ENCODE data around the gene RAVER2.

The RAVER2 gene

GRCh38 chr1:64846573-64847430, 101.9 kb downstream of the RAVER2 start:
- DNase-seq (ENCODE audit: low spot score), result no peak

GRCh38 chr1:64847666-64848065, 102.8 kb downstream of the RAVER2 start:
- DNase-seq (ENCODE audit: low spot score), result no peak

GRCh38 chr1:64848136-64848535, 103.3 kb downstream of the RAVER2 start:
- no peak for DNase-seq (ENCODE audit: low spot score)

GRCh38 chr1:64848803-64849202, 103.9 kb downstream of the RAVER2 start:
- no peak for DNase-seq (ENCODE audit: low spot score)

GRCh38 chr1:64849942-64850341, 105.1 kb downstream of the RAVER2 start:
- no peak for DNase-seq (ENCODE audit: low spot score)

GRCh38 chr1:64850846-64851245, 106.0 kb downstream of the RAVER2 start:
- DNase-seq (ENCODE audit: low spot score), result no peak

GRCh38 chr1:64851664-64852063, 106.8 kb downstream of the RAVER2 start:
- no peak for DNase-seq (ENCODE audit: low spot score)

DNA sequence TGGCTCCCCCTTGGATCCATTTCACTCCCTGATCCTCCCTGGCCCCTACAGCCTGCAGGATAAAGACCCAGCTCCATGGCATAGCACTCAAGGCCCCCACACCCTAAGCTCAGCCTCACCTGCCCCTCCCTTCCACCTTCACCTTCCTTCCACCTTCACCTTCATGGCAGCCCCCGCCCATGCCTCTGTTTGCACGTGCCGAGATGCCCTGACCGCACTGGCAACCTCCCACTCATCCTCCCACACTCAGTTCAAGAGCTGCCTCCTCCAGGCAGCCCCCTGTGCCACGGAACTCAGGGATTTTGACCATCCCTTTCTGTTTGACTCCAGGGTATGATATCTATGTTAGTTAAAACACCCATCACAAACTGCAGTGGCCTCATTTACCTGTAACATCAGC, 109.8 kb downstream of the RAVER2 start:
- DNase-seq (ENCODE audit: low spot score), result no peak

- no peak for DNase-seq (ENCODE audit: low spot score)
Measured at GRCh38 chr1:64855557-64855956, 110.7 kb downstream of the RAVER2 start.

DNA sequence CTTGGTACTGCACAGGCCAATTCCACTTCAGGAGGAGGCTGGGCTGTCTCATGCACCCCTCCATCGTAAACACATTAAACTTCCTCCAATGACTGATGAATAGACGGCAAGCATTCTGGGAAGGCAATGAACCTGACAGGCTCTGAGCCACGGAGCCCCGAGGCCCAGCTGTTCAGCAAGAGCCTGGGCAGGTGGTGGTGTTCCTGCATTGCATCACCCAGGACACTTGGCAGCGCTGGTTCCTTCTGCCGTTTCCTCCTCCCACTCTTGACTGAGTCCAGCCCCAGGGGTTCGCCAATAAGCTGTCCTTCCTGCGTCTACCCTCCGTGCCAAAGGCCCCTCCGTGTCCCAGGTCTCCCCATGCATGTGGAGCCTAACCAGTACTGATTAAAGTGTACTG, 111.7 kb downstream of the RAVER2 start:
- DNase-seq (ENCODE audit: low spot score), result no peak

DNA sequence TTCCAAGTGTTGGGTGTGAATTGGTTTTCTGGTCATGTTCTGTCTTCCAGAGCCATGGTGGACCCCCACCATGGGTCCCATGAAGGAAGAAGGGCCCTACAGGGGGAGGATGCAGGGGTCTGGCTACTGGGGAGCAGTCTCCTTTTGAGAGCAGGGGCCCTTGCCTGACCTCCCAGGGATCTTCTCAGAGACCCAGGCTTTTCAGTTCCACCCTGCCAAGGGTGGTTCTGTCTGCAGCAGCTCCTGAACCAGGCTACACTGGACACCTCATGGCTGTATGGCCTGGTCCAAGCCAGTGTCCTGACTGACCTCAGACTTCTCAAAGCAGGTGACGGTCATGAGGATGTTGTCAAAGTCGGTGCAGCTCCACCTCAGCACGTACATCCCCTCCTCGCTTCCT, 112.5 kb downstream of the RAVER2 start:
- DNase-seq (ENCODE audit: low spot score), result no peak

GRCh38 chr1:64861611-64862010, 116.7 kb downstream of the RAVER2 start:
- no peak for DNase-seq (ENCODE audit: low spot score)

DNA sequence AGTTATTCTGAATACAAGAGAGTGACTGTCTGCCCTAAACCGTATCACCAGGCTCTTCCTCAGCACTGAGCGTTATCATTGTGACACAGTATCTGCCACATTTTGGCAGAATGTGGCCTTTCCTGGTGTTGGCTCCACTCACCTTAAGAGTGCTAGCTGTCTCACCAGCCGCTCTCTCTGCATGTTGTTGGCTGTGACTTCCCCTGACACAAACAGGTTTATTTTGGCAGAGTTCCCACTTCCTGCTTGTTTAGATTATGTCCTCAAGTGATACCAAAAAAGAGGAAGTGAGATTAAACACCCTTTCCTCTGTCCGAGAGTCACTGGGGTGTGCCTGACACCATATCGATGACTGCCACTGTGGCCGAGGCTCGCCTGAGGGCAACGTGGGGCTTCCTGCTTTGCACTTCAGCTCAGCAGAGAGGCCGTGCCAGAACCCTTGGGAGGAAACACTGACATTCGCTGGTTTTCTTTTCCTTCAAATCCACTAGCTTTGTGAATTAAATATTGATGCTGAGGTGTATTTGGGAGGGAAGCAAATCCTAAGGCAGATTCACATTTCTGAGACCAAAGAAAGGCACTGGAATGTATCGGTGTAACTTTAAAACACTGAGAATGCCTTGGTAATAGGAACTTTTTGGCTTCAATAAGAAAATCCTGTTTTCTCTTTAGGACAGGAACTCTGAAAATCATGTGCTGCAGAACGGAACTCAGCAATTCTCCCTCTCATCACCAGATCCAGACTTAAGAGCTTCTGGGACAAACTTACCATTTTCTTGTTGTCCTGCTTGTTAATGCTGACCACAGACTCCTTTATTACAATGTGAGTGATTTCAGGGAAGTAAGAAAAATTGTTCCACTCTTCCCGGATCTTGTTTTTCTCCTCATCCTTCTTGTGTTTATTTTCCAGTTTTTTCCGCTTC, 119.4 kb downstream of the RAVER2 start:
- DNase-seq (ENCODE audit: low spot score), result peak; percentile 71

- DNase-seq (ENCODE audit: low spot score), result no peak
Measured at GRCh38 chr1:64865105-64865757, 120.4 kb downstream of the RAVER2 start.

DNA sequence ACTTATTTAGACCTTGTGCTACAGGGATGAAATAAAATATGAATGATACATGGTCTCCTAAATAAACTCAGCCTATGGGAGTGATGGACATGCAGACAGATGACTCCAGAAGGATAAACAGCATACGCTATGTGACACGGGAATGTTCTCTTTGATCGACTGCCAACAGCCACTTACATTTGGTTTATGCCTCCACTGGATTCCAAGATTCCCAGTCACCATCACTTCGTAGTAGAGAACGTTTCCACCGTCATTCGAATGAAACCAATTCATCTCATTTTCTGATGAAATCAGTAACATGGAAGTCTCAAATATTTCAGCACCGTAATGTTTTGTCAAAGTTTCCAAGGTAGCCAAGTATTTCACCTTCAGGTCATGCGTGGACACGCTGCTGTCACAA, 121.8 kb downstream of the RAVER2 start:
- DNase-seq (ENCODE audit: low spot score), result no peak

- DNase-seq (ENCODE audit: low spot score), result no peak
Measured at GRCh38 chr1:64867266-64867665, 122.4 kb downstream of the RAVER2 start.

DNA sequence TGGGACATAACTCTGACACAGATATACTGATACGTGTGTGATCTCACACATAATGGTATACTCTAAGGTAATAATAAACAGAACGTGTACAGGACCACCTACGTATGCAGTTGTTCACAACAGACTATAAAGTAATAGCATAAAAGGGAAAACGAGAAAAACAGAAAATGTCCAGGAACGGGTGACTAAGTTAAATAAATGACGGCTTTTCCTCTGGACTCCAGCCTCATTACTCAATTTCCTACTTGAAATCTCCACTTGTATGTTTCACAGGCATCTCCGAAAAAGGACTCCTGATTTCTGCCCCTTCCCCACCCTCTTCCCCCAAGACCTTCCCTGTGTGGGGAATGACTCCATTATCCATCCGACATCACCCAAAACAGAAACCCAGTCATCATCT, 126.4 kb downstream of the RAVER2 start:
- DNase-seq (ENCODE audit: low spot score), result no peak

- no peak for DNase-seq (ENCODE audit: low spot score)
Measured at GRCh38 chr1:64872067-64872466, 127.2 kb downstream of the RAVER2 start.

DNA sequence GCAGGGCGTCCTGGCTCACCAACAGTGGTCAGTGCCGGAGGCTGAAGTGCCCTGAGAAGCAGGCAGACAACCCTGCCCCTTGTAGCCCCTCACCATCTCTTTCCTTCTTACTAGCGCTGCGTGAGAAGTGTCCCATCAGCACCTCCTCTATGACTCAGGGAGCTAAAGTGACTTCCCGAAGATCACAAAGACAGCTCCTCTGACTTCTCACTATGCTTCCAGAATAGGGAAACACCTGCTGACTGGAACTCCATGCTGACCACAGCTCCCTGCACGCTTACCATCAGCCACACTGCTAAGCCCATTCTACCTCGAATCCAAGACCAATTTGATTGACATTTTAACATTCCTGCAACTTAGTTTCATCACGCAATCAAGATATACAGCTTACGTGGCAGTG, 128.7 kb downstream of the RAVER2 start:
- no peak for DNase-seq (ENCODE audit: low spot score)

GRCh38 chr1:64874666-64875065, 129.8 kb downstream of the RAVER2 start:
- no peak for DNase-seq (ENCODE audit: low spot score)

DNA sequence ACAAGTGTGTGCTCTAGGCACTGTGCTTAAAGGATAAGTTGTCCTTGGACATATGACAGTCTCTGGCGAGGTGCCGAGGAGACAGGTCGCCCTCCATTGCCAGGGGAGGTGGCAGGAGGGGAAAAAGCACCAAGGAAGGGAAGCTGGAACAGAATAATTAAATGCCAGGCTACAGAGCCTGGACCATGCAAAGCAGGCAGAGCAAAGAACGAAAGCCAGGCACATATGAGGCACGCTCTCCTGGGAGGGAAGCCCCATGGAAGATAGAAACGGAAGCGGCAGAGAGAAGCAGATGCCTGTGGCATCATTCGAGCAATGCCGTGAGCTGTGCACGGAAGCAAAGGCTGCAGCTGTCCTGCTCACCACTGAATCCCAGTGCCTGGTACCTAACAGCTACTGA, 130.2 kb downstream of the RAVER2 start:
- DNase-seq (ENCODE audit: low spot score), result no peak

DNA sequence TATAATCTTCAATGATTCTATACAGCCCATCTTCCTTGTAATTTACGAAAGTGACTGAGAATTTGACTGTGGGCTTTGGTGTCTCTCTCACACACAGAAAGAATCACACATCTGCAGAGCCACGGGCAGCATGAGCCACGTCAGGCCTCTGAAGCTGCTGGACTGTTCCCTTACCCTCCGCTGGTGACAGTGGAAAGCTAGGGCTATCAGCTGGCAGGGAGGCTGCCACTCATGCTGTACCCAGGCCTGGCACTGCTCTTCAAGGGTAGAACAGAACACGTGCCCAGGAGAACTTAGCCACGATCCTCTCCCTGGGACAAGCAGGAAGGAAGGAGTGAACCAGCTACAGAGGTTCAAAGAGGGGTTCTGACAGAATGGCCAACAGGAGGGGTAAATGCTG, 130.7 kb downstream of the RAVER2 start:
- DNase-seq (ENCODE audit: low spot score), result no peak

GRCh38 chr1:64877151-64877550, 132.3 kb downstream of the RAVER2 start:
- peak; percentile 76 for DNase-seq (ENCODE audit: low spot score)

All from CD4-positive, alpha-beta T cell treated with Interleukin-6 at 100 ng/mL for 8 hours (primary cell).